SHP77 treated with DMSO at 0.1 percent for 48 hours (cell line): Measurements from ENCODE around the gene KRTAP10-1.
"Not testable (repeated sequence)": the region's sequence is repeated elsewhere in the genome, so short reads cannot be mapped to it uniquely, and the experiment has no call there.

Experiments used
- DNase-seq: peaks from one replicate; lab custom pipeline; 2025; lab: John Stamatoyannopoulos, UW

Gene KRTAP10-1

GRCh38 chr21:44515359-44516165 lies 24.4 kb downstream of the KRTAP10-1 start:
- DNase-seq = no peak

DNA sequence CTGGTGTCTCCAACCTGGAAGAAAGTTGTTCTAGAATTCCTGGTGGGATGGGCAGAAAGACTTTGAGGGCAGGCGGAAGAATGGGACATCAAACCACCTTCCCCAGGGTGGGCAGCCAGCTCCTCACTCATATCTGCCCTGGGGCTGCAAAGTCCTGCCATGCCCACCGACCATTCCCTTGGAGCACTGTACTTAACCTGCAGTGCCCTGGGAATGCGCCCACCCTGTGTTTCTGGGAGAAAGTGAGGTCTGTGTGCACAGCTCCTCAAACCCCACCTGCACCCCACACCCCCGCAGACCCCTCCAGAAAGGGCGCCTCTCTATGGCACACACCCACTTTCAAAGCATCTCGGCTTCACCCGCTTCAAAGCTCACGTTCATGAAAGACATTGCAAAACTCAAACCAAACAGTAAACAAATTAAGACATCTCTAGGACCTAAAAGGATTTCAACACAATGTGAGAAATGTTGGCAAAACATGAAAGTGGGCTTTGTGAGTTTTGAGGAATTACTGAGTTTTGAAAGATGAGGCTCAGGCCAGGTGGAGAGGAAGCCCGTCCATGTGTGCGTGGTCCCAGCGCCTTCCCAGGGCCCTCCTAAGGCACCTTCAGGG lies 25.1 kb downstream of the KRTAP10-1 start:
- DNase-seq = no peak

DNA sequence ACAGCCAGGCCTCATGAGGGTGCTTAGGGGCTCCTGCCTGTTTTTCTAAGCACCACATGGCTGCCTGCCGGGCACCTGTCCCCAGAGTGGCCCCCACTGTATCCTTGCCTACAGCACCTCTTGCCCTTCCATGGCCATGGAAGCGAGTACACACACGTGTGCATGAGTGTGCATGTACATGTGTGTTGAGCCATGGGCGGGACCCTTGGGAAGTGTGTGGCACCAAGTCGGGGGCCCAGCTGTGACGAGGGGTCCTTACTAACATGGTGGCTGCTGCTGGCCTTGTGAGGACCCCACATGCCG lies 25.8 kb downstream of the KRTAP10-1 start:
- no peak for DNase-seq

- DNase-seq = no peak
Observed at GRCh38 chr21:44513389-44514217, 26.4 kb downstream of the KRTAP10-1 start.

DNA sequence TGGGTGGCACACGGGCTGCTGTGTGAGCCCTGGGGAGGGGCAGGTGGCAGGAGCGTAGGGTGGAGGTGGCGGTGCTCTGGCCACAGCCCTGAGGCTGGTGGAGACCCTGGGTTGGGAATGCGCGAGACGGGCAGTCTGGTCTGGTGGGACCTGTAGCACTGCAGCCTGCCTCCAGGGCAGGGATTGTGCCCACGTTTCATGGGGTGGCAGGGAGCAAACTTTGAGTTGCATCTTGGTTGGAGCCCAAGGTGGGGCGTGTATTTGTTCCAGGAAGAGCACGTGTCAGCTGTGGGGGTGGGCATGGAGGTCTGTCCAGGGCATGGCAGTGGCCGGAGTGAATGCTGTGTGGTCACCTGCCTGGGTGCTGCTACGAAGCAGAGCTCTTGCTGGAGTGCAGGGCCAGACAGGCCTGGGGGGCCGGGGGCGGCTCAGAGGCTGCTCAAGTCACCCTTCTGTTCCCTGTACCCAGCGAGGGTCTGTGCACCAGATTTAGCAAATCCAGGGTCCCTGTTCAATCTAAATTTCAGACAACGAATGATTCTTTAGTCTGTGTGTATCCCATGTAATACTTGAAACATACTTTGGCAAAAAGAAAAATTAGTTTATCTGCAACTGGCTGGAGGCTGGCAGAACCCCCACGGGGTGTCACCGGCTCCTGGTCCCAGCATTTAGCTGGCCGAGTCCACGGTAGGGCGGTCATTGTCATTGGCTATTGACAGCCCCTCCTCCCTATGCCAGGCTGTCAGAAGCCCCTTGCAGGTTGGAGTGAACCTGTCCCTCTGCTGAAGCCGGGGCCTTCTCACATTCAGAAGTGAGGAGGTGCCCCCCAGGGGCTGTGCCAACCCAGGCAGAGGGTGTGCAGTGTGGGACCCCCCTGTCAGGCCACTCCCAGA lies 27.3 kb downstream of the KRTAP10-1 start:
- DNase-seq = no peak

GRCh38 chr21:44511938-44512275 lies 28.1 kb downstream of the KRTAP10-1 start:
- no peak for DNase-seq

DNA sequence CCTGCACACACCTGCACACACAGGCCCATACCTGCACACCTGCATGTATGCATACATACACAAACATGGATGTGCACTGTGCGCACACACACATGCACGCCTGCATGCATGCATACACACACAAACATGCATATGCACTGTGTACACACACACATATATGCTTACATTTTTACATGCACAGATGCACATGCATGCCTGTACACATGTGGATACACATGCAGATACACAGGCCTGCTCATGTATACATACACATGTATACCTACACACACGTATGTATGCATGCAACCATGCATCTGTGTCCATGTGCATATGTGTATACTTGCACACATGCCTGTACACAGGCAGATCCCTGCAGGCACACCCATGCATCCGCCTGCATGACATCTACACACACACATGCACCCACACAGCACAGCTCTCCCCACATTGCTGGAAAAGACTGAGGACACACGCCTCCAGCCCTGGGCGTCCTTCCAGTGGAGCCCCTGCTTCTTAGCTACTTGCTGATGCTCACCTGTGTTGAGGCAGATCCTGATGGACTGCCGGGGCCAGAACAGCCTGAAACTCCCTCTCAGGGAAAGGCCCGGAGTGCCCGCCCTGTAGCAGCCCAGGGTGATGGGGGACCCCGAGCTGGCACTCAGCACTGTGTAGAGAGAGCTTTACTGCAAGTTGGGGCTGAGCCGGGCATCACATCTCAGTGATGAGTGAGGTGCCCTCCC lies 28.6 kb downstream of the KRTAP10-1 start:
- no peak for DNase-seq

- DNase-seq = peak; percentile 18
Observed at GRCh38 chr21:44510508-44511218, 29.3 kb downstream of the KRTAP10-1 start.

DNA sequence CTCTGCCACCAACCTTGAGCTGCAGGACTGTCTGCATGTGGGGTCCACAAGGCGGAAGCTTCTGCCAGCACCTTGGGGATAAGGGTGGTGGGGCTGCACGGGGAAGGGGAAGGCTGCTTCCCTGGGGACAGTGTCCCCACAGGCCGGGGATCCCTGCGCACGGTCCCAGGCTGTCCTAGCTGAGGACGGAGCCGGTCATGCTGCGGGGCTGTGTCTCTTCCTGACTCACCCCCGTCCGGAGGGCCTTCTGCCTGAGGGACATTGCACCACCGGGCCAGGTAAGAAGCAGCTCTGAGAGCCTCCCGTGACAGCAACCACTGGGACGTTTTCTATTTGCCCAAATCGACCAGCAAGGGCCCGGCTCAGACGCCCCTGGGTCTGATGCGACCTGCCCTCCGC lies 29.9 kb downstream of the KRTAP10-1 start:
- DNase-seq = no peak

DNA sequence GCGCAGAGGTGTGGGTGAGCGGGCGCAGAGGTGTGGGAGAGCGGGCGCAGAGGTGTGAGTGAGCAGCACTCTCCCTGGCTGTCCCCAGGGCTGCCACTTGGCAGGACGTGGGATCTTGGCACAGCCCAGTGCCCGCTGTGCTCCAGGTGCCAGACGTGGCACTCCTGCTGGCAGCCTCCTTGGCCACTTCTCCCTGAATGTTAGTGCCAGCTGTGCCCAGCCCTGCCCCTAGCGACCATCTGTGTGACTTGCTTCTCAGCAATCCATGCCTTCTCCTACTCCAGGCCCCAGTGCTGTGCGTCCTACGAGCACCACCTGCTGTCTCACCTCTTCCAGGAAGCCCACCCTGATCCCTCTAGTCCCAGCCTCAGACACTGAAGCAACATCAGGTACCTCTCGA lies 30.5 kb downstream of the KRTAP10-1 start:
- peak; percentile 15 for DNase-seq

DNA sequence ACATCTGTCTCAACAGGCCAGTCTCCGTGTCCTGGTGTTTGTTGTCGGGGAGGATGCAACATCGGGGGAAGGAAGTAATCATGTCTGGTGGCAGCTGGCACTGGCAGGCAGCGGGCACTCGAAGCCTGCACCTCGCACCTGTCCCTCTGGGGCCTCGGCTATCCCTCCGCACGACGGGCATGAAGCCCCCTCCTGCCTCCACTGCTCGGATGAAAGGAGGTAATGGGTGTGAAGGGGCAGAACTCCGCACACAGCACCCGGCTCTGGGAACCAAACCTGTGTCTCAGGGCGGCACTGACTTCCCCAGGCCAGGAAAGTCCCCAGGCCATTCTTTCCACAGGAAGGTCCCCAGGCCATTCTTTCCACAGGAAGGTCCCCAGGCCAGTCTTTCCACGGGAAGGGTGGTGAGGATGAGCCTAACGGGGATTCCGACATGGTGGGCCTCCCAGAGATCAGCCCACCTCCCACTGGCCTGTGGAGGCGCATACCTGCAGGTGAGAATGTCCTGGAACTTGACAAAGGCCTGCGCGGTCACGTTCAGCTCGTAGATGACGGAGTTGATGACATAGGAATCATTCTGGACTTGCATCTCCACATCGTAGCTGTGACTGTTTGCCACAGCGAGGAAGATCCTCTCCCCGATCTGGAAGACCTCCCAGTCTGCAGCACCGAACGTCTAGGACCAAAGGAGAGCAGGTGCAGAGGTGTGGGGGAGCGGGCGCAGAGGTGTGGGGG lies 31.1 kb downstream of the KRTAP10-1 start:
- DNase-seq = no peak

DNA sequence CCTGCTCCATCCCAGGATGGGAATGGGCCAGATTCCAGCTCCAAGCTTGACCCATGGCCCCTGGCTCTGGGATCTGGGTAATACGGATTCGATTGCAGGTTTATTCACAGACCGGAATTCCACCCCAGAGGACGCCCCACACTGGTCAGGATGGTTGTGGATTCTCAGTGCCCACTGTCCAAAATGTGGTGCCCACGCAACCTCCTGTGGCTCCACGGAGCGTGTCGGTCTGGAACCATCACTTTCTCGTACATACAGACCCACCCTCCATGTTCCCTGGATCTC lies 31.6 kb downstream of the KRTAP10-1 start:
- no peak for DNase-seq

GRCh38 chr21:44507673-44508425 lies 32.1 kb downstream of the KRTAP10-1 start:
- no peak for DNase-seq

DNA sequence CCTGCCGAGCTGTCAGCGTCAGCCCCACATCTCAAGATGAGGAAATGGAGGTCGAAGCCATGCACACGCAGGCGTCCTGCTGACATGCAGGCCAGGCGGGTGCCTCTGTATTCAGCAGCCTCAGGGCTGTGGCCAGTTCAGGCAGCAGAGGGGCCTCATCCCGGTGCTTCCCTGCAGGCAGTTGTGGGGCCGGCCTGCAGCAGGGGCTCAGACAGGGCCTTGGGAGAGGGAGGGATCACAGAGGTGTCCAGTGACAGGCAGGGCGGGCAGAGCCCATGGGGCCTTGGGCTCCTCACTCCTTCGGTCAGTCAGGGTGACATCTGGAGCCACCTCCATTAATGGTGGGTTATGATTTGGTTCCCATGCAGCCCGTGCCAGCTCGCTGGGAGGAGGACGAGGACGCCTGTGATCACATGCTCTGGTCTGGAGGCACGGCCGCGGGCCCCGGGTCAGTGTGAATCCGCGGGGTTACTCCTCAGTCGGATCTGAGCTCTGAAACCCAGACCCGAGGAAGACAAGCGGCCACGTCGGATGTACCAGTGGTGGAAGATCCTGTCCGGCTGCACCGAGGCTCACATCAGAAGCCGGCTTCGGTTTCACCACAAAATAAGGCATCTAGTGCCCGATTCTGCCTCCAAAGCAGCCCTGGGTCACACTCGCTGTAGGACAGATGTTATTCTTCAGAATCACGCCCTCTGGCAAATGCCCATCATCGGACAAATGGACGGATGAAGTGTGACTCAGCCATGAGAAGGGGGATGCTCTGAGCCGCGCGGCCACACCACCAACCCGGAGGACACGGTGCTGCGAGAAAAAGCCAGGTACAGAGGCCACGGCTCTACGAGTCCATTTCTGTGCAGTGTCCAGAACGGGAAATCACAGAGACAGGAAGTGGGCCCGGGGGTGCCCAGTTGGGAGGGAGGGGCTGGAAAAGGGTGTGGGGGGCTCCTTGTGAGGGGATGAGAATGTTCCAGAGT lies 33.4 kb downstream of the KRTAP10-1 start:
- DNase-seq = no peak

DNA sequence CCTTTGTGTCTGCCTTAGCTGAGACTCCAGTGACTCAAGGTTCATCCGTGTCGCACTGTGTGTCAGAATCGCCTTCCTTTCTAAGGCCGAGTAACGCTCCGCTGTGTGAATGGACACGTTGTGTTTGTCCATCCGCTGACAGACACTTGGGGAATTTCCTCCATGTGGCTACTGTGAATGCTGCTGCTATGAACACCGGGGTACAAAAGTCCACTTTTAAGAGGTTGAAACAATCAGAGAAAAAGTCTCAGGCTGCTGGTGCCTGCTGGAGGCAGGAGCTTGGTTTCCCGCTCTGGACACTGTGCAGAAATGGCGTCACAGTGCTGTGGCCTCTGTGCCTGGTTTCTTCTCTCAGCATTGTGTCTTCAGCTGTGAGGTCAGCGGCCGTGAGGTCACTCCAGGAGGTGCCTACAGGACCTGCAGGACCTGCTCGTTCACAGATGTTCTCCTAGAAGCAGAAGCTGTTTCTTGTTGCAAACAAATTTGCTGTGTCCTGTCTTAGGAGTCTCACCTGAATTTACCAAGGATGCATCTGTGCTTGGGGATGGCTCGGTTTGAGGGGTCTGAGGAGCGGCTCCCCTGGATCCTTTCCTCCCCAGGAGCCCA lies 34.2 kb downstream of the KRTAP10-1 start:
- no peak for DNase-seq

DNA sequence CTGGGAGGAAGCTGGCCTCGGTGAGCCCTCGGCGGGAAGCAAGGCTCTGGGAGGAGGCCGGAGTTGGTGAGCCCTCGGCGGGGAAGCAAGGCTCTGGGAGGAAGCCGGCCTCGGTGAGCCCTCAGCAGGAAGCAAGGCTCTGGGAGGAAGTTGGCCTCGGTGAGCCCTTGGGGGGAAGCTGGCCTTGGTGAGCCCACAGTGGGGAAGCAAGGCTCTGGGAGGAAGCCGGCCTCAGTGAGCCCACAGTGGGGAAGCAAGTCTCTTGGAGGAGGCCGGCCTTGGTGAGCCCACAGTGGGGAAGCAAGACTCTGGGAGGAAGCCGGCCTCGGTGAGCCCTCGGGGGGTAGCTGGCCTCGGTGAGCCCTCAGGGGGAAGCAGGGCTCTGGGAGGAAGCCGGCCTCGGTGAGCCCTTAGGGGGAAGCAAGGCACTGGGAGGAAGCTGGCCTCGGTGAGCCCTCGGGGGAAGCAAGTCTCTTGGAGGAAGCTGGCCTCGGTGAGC lies 36.0 kb downstream of the KRTAP10-1 start:
- DNase-seq = no peak

- DNase-seq = not testable (repeated sequence)
Observed at GRCh38 chr21:44503006-44503889, 36.7 kb downstream of the KRTAP10-1 start.
